ENCODE measurements around the gene TMED10. TPM values are rescaled to one million over a fixed set of nuclear protein-coding genes. Genes with fewer than 3 reads are reported as not detected.
A peak's percentile ranks its signal among the peaks of the same experiment; 100 is the strongest.

TMED10 gene
- total RNA-seq, 1 experiment from 2014 or later = 253 TPM

DNA sequence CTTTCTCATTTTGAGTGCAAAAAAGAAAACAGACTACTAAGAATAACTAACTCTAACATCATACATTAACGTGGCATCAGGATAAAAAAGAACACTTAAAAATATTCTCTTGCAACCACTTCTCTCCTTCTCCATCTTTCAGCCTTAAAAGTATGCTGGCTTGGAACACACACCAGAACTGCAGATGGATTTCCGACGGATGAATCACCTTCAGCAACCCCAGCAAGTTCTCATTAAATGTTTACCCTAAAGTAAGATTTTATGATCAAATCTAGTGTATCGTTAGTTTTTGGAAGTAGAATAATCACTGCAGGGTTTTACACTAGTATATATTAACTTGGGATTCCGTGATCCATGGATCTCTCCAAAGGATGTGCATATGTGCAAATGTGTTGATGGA lies 50.8 kb downstream of the TMED10 start:
- peak overlapping the region; percentile 89 for H3K4me2 ChIP-seq (ENCODE audit: low read length)
- BruUV-seq (replicated peaks) = no TSS peak
- H2AFZ ChIP-seq (ENCODE audit: low read length) = no peak overlapping the region
- H3K27me3 ChIP-seq (ENCODE audit: low read length) = no peaks in the 10 kb centered on the region
- no peaks in the 10 kb centered on the region for H3K9me2 ChIP-seq (replicated peaks; ENCODE audit: low read length)
- no peak overlapping the region for H3K27ac ChIP-seq (ENCODE audit: low read length)
- no peak for TF ChIP-seq EZH2 (IDR thresholded peaks at IDR 0.05; ENCODE audit: low read length, unreplicated experiment)
- TF ChIP-seq, protein P1, sequence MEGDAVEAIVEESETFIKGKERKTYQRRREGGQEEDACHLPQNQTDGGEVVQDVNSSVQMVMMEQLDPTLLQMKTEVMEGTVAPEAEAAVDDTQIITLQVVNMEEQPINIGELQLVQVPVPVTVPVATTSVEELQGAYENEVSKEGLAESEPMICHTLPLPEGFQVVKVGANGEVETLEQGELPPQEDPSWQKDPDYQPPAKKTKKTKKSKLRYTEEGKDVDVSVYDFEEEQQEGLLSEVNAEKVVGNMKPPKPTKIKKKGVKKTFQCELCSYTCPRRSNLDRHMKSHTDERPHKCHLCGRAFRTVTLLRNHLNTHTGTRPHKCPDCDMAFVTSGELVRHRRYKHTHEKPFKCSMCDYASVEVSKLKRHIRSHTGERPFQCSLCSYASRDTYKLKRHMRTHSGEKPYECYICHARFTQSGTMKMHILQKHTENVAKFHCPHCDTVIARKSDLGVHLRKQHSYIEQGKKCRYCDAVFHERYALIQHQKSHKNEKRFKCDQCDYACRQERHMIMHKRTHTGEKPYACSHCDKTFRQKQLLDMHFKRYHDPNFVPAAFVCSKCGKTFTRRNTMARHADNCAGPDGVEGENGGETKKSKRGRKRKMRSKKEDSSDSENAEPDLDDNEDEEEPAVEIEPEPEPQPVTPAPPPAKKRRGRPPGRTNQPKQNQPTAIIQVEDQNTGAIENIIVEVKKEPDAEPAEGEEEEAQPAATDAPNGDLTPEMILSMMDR (conservative IDR thresholded peaks at IDR 0.05; ENCODE audit: low read depth, low read length) = no peak
- no peak for TF ChIP-seq EZH2phosphoT487 (IDR thresholded peaks at IDR 0.05; ENCODE audit: borderline replicate concordance, low read length)
- 0 out of 2 replicates have a peak, but pooled peaks have one; percentile 4 for ATAC-seq
- ChIA-PET POLR2A (ENCODE audit: unreplicated experiment) (no interaction called here), CTCF (interaction anchor here (0.6 kb wide), 1 partner anchor 38 kb away, joined by 6 read pairs; no protein-coding TSS in a partner anchor)
- H3F3A ChIP-seq (ENCODE audit: low read length, unreplicated experiment) = no peaks in the 10 kb centered on the region
- H3K9me3 ChIP-seq (ENCODE audit: low read length) = no peaks in the 10 kb centered on the region
- intact Hi-C loops (cut with micrococcal nuclease) = loop anchor here (2.0 kb wide), 1 partner anchor 169 kb away; no protein-coding TSS in a partner anchor
- peaks cover 42% of the 10 kb centered on the region for H3K4me1 ChIP-seq (ENCODE audit: insufficient read depth, low read length)
- peak; percentile 58 for DNase-seq
- no peak overlapping the region for H3K9ac ChIP-seq (ENCODE audit: low read length)
- H3K36me3 ChIP-seq (ENCODE audit: low read depth, low read length) = no peaks in the 10 kb centered on the region; the same call in 1 of the 2 replicates
- H4K20me1 ChIP-seq (ENCODE audit: low read length) = no peaks in the 10 kb centered on the region
- peak overlapping the region; percentile 82 for H3K4me3 ChIP-seq (ENCODE audit: low read length)
- H3K79me2 ChIP-seq (ENCODE audit: low read length) = peaks cover 22% of the 10 kb centered on the region

DNA sequence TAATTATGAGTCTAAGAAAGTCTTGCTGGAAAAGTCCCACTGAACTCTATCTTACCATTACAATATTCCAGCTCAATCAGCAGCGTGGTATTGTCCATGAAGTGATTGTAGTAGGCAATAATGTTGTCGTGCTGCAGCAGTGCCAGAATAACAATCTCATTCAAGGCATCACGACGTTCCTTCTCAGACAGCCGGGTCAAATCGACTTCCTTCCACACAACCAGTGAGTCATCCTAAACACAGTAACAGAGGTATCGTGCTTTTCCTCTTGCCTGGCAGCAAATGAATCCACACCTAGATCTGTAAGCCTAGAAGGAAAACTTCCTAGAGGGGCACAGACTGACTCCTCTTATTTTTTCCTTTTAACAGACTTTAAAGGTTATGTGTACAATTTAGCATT lies 52.4 kb downstream of the TMED10 start:
- BruUV-seq (replicated peaks) = no TSS peak
- no peak overlapping the region for H3K4me3 ChIP-seq (ENCODE audit: low read length)
- H3K27me3 ChIP-seq (ENCODE audit: low read length) = no peaks in the 10 kb centered on the region
- no peaks in the 10 kb centered on the region for H3F3A ChIP-seq (ENCODE audit: low read length, unreplicated experiment)
- POLR2A ChIA-PET (ENCODE audit: unreplicated experiment) = no interaction called here
- peak overlapping the region; percentile 39 for H3K27ac ChIP-seq (ENCODE audit: low read length)
- no peaks in the 10 kb centered on the region for H3K9me3 ChIP-seq (ENCODE audit: low read length)
- ATAC-seq = peak; percentile 75
- no peak overlapping the region for H2AFZ ChIP-seq (ENCODE audit: low read length)
- H4K20me1 ChIP-seq (ENCODE audit: low read length) = no peaks in the 10 kb centered on the region
- CTCF ChIA-PET = interaction anchor here (0.6 kb wide), 1 partner anchor 174 kb away, joined by 3 read pairs; no protein-coding TSS in a partner anchor
- H3K9me2 ChIP-seq (replicated peaks; ENCODE audit: low read length) = no peaks in the 10 kb centered on the region
- H3K79me2 ChIP-seq (ENCODE audit: low read length) = peaks cover 22% of the 10 kb centered on the region
- TF ChIP-seq EZH2 (IDR thresholded peaks at IDR 0.05; ENCODE audit: low read length, unreplicated experiment) (no peak), EZH2phosphoT487 (IDR thresholded peaks at IDR 0.05; ENCODE audit: borderline replicate concordance, low read length) (no peak)
- TF ChIP-seq, protein P1 (conservative IDR thresholded peaks at IDR 0.05; ENCODE audit: low read depth, low read length) = no peak
- intact Hi-C loops (cut with micrococcal nuclease) = loop anchor here (2.0 kb wide), 1 partner anchor 171 kb away; no protein-coding TSS in a partner anchor
- H3K9ac ChIP-seq (ENCODE audit: low read length) = no peak overlapping the region
- H3K4me1 ChIP-seq (ENCODE audit: insufficient read depth, low read length) = peaks cover 49% of the 10 kb centered on the region
- DNase-seq = peak; percentile 82
- H3K36me3 ChIP-seq (ENCODE audit: low read depth, low read length) = no peaks in the 10 kb centered on the region
- H3K4me2 ChIP-seq (ENCODE audit: low read length) = peak overlapping the region; percentile 61

DNA sequence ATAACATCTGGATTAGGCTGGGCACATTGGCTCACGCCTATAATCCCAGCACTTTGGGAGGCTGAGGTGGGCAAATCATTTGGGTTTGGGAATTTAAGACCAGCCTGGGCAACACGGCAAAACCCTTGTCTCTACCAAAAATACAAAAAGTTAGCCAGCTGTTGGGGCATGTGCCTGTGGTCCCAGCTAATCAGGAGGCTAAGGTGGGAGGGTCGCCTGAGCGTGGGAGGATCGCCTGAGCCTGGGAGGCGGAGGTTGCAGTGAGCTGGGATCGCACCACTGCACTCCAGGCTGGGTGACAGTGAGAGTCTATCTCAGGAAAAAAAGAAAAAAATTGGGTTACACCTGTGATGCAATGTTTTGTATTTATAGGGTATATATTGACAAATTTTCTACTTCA lies 54.9 kb downstream of the TMED10 start:
- TF ChIP-seq EZH2 (IDR thresholded peaks at IDR 0.05; ENCODE audit: low read length, unreplicated experiment) (no peak), EZH2phosphoT487 (IDR thresholded peaks at IDR 0.05; ENCODE audit: borderline replicate concordance, low read length) (no peak)
- TF ChIP-seq, protein P1 (conservative IDR thresholded peaks at IDR 0.05; ENCODE audit: low read depth, low read length) = no peak
- H3K9me3 ChIP-seq (ENCODE audit: low read length) = no peaks in the 10 kb centered on the region
- DNase-seq (no peak), ATAC-seq (no peak)
- no peaks in the 10 kb centered on the region for H3F3A ChIP-seq (ENCODE audit: low read length, unreplicated experiment)
- ChIA-PET POLR2A (ENCODE audit: unreplicated experiment) (no interaction called here), CTCF (no interaction called here)
- no peak overlapping the region for H3K27ac ChIP-seq (ENCODE audit: low read length)
- no peaks in the 10 kb centered on the region for H4K20me1 ChIP-seq (ENCODE audit: low read length)
- peaks cover 44% of the 10 kb centered on the region for H3K4me1 ChIP-seq (ENCODE audit: insufficient read depth, low read length)
- no peak overlapping the region for H3K4me2 ChIP-seq (ENCODE audit: low read length)
- H3K4me3 ChIP-seq (ENCODE audit: low read length) = no peak overlapping the region
- intact Hi-C loops (cut with micrococcal nuclease) = no loop called here
- no peaks in the 10 kb centered on the region for H3K9me2 ChIP-seq (replicated peaks; ENCODE audit: low read length)
- peaks cover 16% of the 10 kb centered on the region for H3K79me2 ChIP-seq (ENCODE audit: low read length)
- no TSS peak for BruUV-seq (replicated peaks)
- no peak overlapping the region for H3K9ac ChIP-seq (ENCODE audit: low read length)
- H2AFZ ChIP-seq (ENCODE audit: low read length) = no peak overlapping the region
- no peaks in the 10 kb centered on the region for H3K27me3 ChIP-seq (ENCODE audit: low read length)
- H3K36me3 ChIP-seq (ENCODE audit: low read depth, low read length) = 0 out of 2 replicates have a peak, but pooled peaks cover 4% of the 10 kb centered on the region
